Thyroid gland (tissue), 4 donors: ENCODE measurements around the gene GBP3.
"Not testable (repeated sequence)": the region's sequence is repeated elsewhere in the genome, so short reads cannot be mapped to it uniquely, and the experiment has no call there.

Experiments
- CTCF ChIP-seq, 6 experiments: fragments of 200-600 bp in 3 of 6; fragments of 450-650 bp in 3 of 6; sonication (generic) in 3 of 6; IDR thresholded peaks; one replicate each; pipeline ENCODE4 v1.5.1; 2016 to 2019; ENCODE audit warnings: antibody characterized with exemption in 6 of 6, mild to moderate bottlenecking in 2 of 6, inconsistent platforms in 1 of 6, moderate library complexity in 1 of 6
- POLR2A ChIP-seq, 2 donors: fragments of 450-650 bp; IDR thresholded peaks; one replicate each; pipeline ENCODE4 v1.6.1; 2017; ENCODE audit warnings: antibody characterized with exemption in 2 of 2, mild to moderate bottlenecking in 2 of 2, moderate library complexity in 1 of 2

- not testable (repeated sequence) for TF ChIP-seq CTCF, POLR2A (IDR thresholded peaks at IDR 0.05)
These were observed 23.9 kb upstream of the GBP3 start for GRCh38 chr1:89046318-89047183.
